ENCODE data around the gene SPAG4. TPM values are rescaled to one million over a fixed set of nuclear protein-coding genes. Genes with fewer than 3 reads are reported as not detected.
A peak's percentile ranks its signal among the peaks of the same experiment; 100 is the strongest.

SPAG4 gene
- total RNA-seq, 2 experiments from 2014 or later, result 15.5 to 17.1 TPM

GRCh38 chr20:35619196-35620095, 3.8 kb downstream of the SPAG4 start:
- peak overlapping the region in 1 of 2 donors; percentile 15 for H3K27ac ChIP-seq (ENCODE audit: low read depth in 1 of 2, low read length in 2 of 2)
- intact Hi-C loops (cut with DNase I, micrococcal nuclease), result loop anchor here (1.0 to 10.0 kb wide), 9 partner anchors 45 to 1627 kb away; partner anchors contain the start of genes ACSS2 (in 1 of the 2), CPNE1 (in 1 of the 2), ERGIC3 (in 1 of the 2) and GGT7 (in 1 of the 2)

GRCh38 chr20:35620818-35621559, 5.4 kb downstream of the SPAG4 start:
- POLR2A ChIA-PET, result interaction anchor here (4.2 to 6.8 kb wide), 2 partner anchors 41 to 79 kb away, joined by 21 to 147 read pairs; partner anchors contain the start of genes CPNE1, NFS1, RBM12 and ROMO1
- Mint-ChIP-seq H3K9me3 (no peaks in the 10 kb centered on the region), H3K4me3 (peak overlapping the region; percentile 38), H3K36me3 (ENCODE audit: low read depth) (peaks cover 15% of the 10 kb centered on the region), H3K27ac (peak overlapping the region; percentile 36), H3K27me3 (no peaks in the 10 kb centered on the region), H3K4me1 (ENCODE audit: low read depth) (peaks cover 35% of the 10 kb centered on the region)
- intact Hi-C loops (cut with DNase I, micrococcal nuclease), result loop anchor here in 1 of 2 experiments (2.0 kb wide), 1 partner anchor 82 kb away; no protein-coding TSS in a partner anchor
- Histone ChIP-seq H3K4me1 (ENCODE audit: insufficient read depth, low read length) (peaks cover 36% of the 10 kb centered on the region), H3K27me3 (ENCODE audit: control insufficient read depth in 1 of 2, insufficient read depth in 2 of 2, low read length in 2 of 2) (no peaks in the 10 kb centered on the region), H3K4me3 (ENCODE audit: low read length) (no peak overlapping the region), H3K9me3 (ENCODE audit: control insufficient read depth in 1 of 2, insufficient read depth in 1 of 2, low read length in 2 of 2) (no peaks in the 10 kb centered on the region), H3K36me3 (ENCODE audit: insufficient read depth, low read length) (peaks cover 7% of the 10 kb centered on the region), H3K27ac (ENCODE audit: low read depth in 1 of 2, low read length in 2 of 2) (no peak overlapping the region)
- no peak for ATAC-seq (ENCODE audit: poor library complexity)
- CTCF ChIA-PET, result interaction anchor here (0.5 to 4.4 kb wide), 4 partner anchors 19 to 1001 kb away, joined by 3 to 57 read pairs (median 16); partner anchors contain the start of genes CPNE1 and RBM12
- TF ChIP-seq, protein P1, sequence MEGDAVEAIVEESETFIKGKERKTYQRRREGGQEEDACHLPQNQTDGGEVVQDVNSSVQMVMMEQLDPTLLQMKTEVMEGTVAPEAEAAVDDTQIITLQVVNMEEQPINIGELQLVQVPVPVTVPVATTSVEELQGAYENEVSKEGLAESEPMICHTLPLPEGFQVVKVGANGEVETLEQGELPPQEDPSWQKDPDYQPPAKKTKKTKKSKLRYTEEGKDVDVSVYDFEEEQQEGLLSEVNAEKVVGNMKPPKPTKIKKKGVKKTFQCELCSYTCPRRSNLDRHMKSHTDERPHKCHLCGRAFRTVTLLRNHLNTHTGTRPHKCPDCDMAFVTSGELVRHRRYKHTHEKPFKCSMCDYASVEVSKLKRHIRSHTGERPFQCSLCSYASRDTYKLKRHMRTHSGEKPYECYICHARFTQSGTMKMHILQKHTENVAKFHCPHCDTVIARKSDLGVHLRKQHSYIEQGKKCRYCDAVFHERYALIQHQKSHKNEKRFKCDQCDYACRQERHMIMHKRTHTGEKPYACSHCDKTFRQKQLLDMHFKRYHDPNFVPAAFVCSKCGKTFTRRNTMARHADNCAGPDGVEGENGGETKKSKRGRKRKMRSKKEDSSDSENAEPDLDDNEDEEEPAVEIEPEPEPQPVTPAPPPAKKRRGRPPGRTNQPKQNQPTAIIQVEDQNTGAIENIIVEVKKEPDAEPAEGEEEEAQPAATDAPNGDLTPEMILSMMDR (IDR thresholded peaks at IDR 0.05), result no peak
- DNase-seq, result no peak

More at GRCh38 chr20:35619196-35620095, 3.8 kb downstream of the SPAG4 start:
- Mint-ChIP-seq H3K4me1 (ENCODE audit: low read depth) (peaks cover 39% of the 10 kb centered on the region), H3K36me3 (ENCODE audit: low read depth) (peaks cover 7% of the 10 kb centered on the region), H3K9me3 (no peaks in the 10 kb centered on the region), H3K4me3 (peak overlapping the region; percentile 91), H3K27me3 (no peaks in the 10 kb centered on the region), H3K27ac (peak overlapping the region; percentile 94)
- no peaks in the 10 kb centered on the region for H3K27me3 ChIP-seq (ENCODE audit: control insufficient read depth in 1 of 2, insufficient read depth in 2 of 2, low read length in 2 of 2)
- DNase-seq, result peak; percentile 50 to 91 (median 68)
- ChIA-PET CTCF (interaction anchor here (0.6 to 4.4 kb wide), 27 partner anchors 13 to 172 kb away, joined by 3 to 57 read pairs (median 4); partner anchors contain the start of genes CPNE1, ERGIC3, NFS1 and RBM12), POLR2A (interaction anchor here (0.7 to 6.8 kb wide), 15 partner anchors 10 to 1899 kb away, joined by 3 to 147 read pairs (median 7); partner anchors contain the start of genes CEP250, CPNE1, NFS1 and PHF20)
- no peaks in the 10 kb centered on the region for H3K9me3 ChIP-seq (ENCODE audit: control insufficient read depth in 1 of 2, insufficient read depth in 1 of 2, low read length in 2 of 2)
- peak overlapping the region; percentile 66 for H3K4me3 ChIP-seq (ENCODE audit: low read length)
- no peaks in the 10 kb centered on the region for H3K36me3 ChIP-seq (ENCODE audit: insufficient read depth, low read length)
- TF ChIP-seq, protein P1 (IDR thresholded peaks at IDR 0.05), result peak; percentile 59
- peak; percentile 9 for ATAC-seq (ENCODE audit: poor library complexity)
- peaks cover 45% of the 10 kb centered on the region for H3K4me1 ChIP-seq (ENCODE audit: insufficient read depth, low read length)

- ChIA-PET POLR2A (interaction anchor here (4.2 to 6.8 kb wide), 2 partner anchors 41 to 79 kb away, joined by 21 to 147 read pairs; partner anchors contain the start of genes CPNE1, NFS1, RBM12 and ROMO1), CTCF (interaction anchor here (1.0 kb wide), 1 partner anchor 118 kb away, joined by 3 read pairs; no protein-coding TSS in a partner anchor)
- Mint-ChIP-seq H3K9me3 (no peaks in the 10 kb centered on the region), H3K27me3 (no peaks in the 10 kb centered on the region), H3K36me3 (ENCODE audit: low read depth) (peaks cover 21% of the 10 kb centered on the region), H3K27ac (no peak overlapping the region), H3K4me1 (ENCODE audit: low read depth) (peaks cover 30% of the 10 kb centered on the region), H3K4me3 (no peak overlapping the region)
- H3K27ac ChIP-seq (ENCODE audit: low read depth in 1 of 2, low read length in 2 of 2), result no peak overlapping the region
- TF ChIP-seq, protein P1 (IDR thresholded peaks at IDR 0.05), result no peak
- intact Hi-C loops (cut with DNase I, micrococcal nuclease), result loop anchor here in 1 of 2 experiments (2.0 kb wide), 1 partner anchor 81 kb away; no protein-coding TSS in a partner anchor
- H3K36me3 ChIP-seq (ENCODE audit: insufficient read depth, low read length), result peaks cover 13% of the 10 kb centered on the region
- peaks cover 35% of the 10 kb centered on the region for H3K4me1 ChIP-seq (ENCODE audit: insufficient read depth, low read length)
- H3K9me3 ChIP-seq (ENCODE audit: control insufficient read depth in 1 of 2, insufficient read depth in 1 of 2, low read length in 2 of 2), result no peaks in the 10 kb centered on the region
- DNase-seq (no peak), ATAC-seq (ENCODE audit: poor library complexity) (no peak)
- no peak overlapping the region for H3K4me3 ChIP-seq (ENCODE audit: low read length)
- H3K27me3 ChIP-seq (ENCODE audit: control insufficient read depth in 1 of 2, insufficient read depth in 2 of 2, low read length in 2 of 2), result no peaks in the 10 kb centered on the region
These were observed 5.9 kb downstream of the SPAG4 start for GRCh38 chr20:35621560-35621946.

Data from CD4-positive, alpha-beta T cell (primary cell).